Left kidney (tissue), 8 donors: ENCODE measurements around the gene RGSL1. TPM values are rescaled to one million over a fixed set of nuclear protein-coding genes. Genes with fewer than 3 reads are reported as not detected.

ENCODE experiments used
- DNase-seq: peaks from one replicate; pipeline ENCODE4 v3.0.0-alpha.2; 2013
- long read RNA-seq, 8 donors: transcript quantifications; one replicate each; lab custom pipeline, GENCODE V29; 2026
- polyA plus RNA-seq: library from polyadenylated mRNA; unstranded; fragments of 120-200 nt; gene quantifications from one replicate; pipeline ENCODE4 v1.2.1, GENCODE V29; 2013; ENCODE audit not compliant: insufficient read length

Gene RGSL1
- not detected for polyA plus RNA-seq
- long read RNA-seq, donor 1, result 0 reads
- long read RNA-seq, donor 2, result 0 reads
- long read RNA-seq, donor 3, result 0 reads
- long read RNA-seq, donor 4, result 0 reads
- long read RNA-seq, donor 5, result 0 reads
- long read RNA-seq, donor 6, result 0 reads
- long read RNA-seq, donor 7, result 0 reads
- long read RNA-seq, donor 8, result 0 reads

DNA sequence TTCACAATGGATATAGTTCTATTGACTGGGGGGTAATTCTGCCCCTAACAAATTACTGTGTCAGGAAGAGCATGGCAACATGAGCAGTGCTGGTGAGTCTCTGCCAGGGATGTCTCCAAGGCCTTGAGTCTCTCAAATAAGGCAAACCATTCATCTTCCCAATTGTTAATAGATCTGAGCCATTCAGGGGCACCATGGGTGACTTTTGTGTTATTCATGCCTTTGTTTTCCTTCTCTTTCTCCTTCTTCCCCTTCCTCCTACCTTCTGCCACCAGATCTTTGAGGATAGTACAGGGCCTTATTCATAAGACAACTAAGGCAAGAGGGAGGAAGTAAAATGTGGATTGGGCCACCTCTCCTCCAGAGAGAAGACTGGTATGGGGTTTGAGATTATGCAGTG is at the start of gene RGSL1:
Gene RGSL1, plus strand, starts transcription at position 60 of the 400 bp plus-strand sequence. Its CDS starts 20 bp downstream, at position 80.
- DNase-seq, result no peak

DNA sequence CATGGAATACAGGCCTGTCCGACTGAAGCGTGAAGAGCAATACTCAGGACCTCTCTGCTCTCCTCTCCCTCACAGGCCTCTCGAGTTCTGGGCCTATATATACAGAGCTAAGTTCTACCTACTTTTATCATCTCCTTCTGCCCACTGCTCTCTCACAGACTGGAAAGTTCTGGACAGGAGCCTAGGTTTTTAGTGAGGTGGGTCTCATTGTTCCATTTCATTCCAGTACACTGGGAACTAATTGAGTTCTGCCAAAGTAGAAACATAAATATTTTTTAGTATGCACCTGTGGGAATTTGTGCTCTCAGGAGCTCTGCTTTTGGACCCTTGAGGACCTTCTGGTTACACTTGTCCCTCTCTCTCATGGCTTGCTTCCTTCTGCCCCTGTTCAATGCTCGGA is 49.4 kb upstream of the RGSL1 start, which contains the start of gene TEDDM1:
Gene TEDDM1, minus strand, starts transcription at position 101 of the 400 bp plus-strand sequence. CDS start 182 bp downstream, outside the sequence.
- DNase-seq, result no peak

DNA sequence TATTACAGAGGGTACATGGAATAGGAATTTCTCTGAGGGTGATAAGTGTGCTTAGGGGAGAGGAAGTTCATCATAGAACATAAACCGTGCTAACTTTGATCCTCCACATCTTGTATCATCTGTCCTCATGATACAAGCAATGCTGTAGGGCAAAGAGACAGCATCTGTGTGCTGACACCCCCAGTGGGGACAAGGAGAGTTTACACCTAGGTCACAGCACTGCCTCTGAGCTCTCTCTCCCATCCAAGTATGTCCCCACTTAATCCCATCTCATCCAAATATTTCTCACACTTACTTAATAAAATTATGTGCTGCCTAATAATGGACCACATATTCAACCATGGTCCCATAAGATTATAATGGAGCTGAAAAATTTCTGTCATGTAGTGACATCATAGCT is 45.2 kb upstream of the RGSL1 start:
- DNase-seq, result no peak

DNA sequence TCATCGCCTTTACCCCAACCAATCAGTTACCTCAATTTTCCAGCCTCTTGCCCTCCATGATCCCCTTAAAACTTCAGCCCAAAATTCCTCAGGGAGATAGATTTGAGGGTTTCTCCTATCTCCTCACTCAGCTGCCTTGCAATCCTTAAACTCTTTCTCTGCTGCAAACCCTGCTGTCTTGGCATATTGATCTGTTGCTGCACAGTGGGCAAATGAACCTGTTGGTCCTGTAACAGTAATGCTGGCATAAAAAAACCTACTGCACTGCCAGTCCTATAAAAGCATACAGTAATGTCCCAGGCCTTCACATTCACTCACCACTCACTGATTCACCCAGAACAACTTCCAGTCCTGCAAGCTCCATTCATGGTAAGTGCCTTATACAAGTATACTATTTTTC is 44.4 kb upstream of the RGSL1 start:
- no peak for DNase-seq

DNA sequence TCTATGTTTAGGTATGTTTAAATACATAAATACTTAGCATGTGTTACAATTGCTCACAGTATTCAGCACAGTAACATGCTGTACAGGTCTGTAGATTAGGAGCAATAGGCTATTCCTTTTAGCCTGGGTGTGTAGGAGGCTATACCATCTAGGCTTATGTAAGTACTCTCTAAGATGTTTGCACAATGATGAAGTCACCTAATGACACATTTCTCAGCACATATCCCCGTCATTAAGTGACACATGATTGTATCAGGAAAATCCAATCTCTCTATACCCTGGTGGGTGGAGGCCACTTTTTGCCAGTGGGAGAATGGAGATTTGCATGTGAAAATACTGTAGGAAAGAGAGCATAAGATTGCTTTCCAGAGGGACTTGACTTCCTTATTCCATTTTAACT is 43.9 kb upstream of the RGSL1 start:
- no peak for DNase-seq

DNA sequence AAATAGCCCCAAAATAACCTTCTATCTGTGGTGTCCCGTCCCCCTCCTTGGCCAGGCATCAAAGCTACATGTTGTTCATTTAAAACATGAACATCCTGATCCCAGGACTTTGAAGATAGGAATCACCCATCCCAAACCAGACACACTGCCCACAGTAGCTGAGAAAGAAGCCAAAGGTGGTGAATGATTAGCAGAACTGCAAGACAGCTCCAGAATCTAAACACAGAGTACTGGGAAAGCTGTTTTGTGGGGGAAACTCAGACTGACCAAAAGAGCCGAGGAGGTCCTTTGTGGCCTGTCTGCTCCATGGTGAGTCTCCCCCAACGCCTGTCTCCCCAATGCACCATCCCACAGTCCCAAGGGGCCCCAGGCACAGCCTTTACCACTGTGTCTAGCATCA is 42.2 kb upstream of the RGSL1 start:
- DNase-seq, result no peak

DNA sequence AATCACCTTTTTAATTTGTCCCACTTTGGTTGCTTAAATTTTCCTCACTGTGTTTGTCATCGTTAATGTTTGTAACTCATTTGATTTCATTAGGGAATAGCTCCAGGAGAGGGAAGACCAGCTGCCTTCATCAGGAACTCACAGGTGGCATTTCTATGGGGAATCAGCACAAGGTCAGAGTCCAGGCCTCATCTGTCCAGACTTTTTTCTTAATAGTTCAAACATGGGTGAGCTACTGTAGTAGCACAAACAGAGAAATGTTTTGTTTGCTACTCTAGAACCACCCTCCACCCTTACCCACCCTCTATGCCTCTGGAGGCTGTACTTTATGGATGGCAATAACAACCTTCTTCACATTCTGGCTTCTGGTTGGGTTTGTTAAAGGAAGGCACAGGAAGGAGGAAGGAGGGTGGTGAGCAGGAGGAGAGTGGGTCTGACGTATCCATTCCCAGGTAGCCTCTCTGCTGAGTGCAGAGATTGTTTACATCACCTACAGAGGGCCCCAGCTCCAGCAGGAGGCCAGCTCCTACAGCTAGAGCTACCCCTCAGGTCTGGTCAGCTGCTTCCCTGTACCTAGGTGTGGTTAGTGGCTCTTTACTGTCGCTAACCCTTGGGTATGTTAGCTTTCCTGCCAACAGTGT is 41.4 kb upstream of the RGSL1 start:
- no peak for DNase-seq

DNA sequence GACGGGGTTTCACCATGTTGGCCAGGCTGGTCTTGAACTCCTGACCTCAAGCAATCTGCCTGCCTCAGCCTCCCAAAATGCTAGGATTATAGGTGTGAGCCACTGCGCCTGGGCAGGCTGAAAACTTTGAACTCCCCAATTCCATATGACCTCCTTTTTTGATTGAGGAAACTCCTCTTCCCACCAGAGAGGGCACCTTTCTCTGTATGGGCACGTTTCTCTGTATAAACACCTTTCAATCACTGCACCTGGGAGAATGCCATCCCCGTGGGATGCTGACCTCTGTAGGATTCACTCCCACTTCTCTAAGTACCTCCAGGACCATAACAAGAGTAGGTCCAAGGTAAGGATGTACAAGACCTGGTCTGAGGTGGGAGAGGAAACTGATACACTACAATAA is 39.8 kb upstream of the RGSL1 start:
- DNase-seq, result no peak

DNA sequence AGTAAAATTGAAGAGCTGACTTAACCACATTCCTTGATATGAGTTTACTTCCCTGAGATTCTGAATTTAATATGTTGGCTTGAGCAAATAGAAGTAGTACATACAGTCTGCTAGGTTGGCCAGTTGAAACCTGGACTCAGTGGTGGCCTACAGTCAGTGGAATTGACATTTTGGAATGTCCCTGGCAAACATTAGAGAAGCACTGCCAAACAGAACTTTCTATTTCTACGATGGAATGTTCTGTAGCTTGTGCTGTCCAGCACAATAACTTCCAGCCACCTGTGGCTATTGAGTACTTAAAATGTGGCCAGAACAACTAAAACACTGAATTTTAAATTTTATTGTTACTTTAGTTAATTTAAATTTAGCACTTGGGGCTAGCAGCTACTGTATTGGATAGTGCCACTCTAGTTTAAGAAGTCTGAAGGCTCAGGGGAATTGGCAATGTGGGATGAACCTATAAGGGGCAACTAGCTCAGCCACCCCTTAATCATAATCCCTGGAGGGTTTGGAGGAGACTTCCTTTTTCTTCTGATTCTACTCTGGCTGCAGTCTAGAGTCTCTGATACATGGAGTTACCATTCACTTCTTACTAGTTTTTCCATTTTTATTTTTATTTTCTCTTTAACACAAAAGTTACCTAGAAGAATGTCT is 39.2 kb upstream of the RGSL1 start:
- DNase-seq, result no peak

DNA sequence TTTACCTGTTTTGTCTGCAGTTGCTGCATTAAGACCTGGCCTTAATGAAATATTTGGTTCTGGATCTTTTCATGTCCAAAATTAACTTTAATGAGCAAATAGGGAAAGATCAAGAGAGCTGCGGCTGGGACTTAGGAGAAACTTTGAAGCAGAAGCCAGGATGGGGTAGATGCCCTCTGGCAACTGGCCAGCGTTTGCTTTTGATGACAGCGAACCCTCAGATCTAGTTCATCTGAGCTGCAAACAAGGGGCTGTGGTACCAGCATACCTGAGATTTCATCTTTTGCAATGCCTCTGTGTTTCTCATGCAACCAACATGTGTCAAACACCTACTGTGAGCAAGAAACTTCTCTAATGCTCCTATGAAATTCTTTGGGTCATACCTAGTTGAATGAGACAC is 36.5 kb upstream of the RGSL1 start:
- DNase-seq, result no peak

DNA sequence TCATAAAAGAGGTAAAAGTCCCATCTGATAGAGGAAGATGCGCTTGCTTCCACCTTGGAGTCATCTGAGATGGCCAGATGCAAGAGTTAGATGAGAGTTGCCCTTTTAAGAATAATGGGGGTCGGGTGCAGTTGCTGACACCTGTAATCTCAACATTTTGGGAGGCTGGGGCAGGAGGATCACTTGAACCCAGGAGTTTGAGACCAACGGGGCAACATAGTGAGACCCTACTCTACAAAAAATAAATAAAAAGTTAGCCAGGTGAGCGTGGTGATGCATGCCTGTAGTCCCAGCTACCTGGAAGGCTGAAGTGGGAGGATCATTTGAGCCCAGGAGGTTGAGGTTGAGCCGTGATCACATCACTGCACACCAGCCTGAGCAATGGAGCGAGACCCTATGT is 36.0 kb upstream of the RGSL1 start:
- no peak for DNase-seq

DNA sequence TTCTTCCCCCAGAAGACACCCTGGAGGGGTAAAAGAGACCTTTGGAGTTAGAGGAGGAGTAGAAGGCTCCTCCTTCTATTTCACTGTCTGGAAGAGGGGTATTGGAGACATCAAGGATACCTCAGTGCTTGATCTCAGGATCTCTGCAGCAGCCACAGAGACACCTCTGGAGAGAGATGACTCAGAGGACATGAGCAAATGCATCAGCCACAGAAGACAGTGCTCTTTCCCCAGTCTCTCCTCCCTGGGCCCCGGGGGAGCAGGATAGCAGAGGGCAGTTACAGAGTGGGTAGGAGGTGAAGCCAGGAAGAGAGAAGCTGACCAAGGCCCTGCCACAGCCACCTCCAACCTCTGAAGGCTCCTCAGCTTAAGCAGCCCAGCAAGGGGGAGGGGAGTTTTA is 34.2 kb upstream of the RGSL1 start:
- no peak for DNase-seq

DNA sequence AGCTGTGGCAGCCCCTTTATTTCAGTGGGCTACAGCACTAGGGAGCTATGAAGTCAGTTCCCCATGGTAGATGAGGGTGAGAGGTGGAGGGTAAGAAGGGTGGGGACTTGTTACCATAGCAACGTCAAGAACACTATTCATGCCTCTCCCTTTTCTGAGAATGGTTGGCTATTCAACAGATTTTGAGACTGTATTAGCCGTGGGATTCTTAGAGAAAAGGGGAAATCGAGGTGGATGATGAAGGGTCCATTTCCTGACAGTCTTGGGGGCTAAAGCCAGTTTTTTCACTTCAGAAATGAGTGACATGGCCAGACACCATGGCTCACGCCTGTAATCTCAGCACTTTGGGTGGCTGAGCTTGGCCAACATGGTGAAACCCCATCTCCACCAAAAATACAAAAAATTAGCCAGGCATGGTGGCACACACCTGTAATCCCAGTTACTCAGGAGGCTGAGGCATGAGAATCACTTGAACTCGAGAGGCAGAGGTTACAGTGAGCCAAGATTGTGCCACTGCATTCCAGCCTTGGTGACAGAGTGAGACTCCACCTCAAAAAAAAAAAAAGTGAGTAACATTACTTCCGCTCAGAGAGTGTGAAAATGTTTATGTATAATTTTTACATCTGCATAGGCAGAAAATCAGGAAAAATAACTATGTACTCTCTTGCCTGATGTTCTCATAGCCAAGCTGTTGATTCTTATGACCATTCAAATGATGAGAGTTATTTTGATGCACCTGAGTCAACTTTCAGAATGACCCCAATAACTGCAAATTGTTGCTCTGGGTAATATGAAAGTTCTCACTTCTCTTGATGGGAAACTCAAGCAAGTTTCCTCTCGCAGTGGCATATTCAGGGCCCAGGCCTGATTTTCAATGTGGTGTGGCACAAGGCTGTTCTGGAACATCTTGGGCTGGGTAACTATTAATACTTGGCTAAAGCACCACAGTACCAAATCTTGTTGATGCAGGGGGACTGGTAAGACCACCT is 23.2 kb upstream of the RGSL1 start:
- no peak for DNase-seq

DNA sequence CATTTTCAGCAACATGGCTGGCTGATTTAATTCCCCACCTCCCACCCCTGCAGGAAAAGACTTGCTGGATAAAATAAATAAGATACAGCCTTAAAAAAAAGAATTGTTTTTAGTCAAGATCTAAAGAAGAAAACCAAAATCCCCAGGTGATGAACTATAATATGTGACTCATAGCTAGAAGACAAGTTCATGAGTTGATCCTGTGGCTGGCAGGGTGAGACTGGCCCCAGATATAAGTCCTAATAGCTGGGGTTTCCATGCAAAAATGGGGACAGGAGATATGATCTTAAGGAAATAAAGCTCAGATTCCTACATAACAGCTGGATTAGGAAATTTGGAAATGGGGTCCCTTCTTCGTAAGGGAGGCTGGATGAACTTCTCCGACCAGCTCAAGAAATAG is 21.9 kb upstream of the RGSL1 start:
- no peak for DNase-seq

DNA sequence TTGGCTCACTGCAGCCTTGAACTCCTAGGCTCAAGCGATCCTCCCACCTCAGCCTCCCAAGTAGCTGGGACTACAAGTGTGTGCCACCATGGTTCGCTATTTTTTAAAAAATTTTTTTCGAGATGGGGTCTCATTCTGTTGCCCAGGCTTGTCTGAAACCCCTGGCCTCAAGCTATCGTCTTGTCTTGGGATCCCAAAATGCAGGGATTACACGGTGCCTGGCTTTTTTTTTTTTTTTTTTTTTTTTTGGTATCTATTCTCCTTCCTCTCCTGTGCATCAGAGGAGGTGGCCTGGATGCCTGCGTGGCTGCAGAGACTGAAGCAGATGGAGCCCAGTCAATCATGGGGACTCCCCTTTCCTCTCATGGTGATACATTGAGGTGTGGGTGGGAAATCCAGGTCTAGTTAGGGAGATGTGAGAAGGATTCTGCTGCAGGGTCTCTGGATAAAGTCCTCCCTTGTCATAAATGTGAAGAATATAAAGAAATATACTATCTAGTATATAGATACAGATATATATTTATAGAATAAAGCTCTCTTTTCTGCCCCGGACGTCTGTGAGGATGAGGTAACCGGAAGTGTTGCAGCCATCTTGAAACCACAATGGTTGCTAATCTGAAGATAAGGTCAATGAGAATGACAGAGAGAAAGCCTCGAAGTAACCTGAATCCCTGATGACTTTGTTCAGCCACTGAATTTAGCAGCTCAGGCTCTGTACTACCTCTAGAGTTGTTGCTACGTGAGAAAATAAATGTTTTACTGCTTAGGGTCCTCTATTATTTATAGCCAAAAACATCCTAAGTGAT is 19.5 kb upstream of the RGSL1 start:
- no peak for DNase-seq

DNA sequence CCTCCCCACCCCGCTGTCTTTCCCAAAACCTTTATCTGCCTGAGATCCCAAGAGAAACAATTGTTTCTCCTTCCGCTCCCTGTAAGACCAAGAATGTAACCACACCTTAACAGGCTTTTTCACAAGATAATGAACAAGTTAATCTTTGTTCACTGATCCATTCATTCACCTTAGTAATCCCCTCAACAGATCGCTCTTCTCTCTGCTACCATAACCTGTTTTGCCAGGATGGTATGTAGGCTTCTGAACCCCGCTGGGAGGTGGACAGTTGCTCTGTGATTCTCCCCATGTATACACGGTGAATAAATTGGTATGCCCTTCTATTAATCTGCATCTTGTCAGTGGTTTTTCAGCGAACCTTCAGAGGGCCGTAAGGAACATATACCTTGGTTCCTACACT is 18.7 kb upstream of the RGSL1 start:
- DNase-seq, result no peak

DNA sequence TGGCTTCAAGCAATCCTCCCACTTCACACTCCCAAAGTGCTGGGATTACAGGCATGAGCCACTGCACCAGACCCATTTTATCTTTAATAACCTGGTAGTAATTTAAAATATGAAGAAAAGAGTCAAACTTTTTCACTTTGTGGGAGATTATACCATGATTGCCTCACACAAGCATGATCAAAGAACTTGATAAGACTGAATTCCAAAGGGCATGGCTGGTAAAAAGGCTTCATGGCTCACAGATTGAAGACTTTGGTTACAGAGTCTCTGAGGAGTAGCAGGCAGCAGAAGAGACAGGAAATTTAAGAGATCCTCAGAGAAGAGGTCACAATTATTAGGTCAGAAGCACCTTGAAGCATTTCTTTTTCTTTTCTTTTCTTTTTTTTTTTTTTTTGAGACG is 16.4 kb upstream of the RGSL1 start:
- no peak for DNase-seq

DNA sequence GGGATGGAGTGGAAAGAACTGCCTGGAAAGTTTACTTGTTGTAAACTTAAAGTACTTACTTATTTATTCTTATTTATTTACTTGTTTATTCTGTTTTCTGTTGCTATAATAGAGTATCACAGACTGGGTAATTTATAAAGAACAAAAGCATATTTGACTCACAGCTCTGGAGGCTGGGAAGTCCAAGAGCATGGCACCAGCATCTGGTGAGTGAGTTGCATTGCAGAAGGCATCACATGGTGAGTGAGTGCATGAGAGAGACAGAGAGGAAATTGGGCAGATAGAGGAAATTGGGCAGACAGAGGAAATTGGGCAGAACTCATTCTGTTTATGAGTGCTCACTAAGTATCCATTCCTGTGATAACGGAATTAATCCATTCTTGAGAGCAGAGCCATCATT is 11.6 kb upstream of the RGSL1 start:
- no peak for DNase-seq

DNA sequence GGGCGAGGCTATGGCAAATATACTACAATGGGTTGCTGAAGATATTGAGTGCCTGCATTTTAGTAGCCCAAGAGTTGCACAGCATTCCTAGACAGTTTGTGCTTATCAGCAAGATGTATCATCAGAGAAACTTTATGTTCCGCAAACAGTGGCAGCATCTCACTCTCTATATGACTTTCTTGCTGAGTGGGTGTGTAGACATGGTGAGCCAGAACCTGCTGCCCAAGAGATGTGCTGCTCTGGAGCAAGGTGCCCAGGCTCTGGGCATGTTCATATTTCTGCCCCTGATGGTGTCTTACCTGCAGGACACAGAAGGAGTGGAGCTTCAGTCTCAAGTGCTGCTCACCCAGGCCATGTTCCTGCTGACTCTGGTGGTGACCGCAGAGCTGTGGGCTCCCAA is 8.2 kb upstream of the RGSL1 start:
- DNase-seq, result no peak

DNA sequence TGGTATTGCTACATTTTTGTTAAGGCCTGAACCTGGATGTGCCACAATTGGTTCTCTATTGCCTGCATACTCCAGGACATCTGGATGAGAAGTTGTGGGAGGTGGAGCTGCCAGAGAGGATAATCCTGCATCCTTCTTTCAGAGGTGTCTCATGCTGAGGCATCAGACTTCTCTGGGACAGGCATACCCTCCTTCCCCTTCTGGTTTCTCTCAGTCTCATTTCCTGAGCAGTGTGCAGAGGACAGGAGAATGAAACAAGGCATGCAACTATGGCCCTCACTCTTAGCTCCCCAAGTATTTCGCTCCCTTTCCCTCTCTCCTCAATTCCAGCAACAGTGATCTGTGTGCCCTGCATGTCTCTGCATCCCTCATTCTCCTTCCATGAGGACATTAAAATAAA is 7.6 kb upstream of the RGSL1 start:
- DNase-seq, result no peak

DNA sequence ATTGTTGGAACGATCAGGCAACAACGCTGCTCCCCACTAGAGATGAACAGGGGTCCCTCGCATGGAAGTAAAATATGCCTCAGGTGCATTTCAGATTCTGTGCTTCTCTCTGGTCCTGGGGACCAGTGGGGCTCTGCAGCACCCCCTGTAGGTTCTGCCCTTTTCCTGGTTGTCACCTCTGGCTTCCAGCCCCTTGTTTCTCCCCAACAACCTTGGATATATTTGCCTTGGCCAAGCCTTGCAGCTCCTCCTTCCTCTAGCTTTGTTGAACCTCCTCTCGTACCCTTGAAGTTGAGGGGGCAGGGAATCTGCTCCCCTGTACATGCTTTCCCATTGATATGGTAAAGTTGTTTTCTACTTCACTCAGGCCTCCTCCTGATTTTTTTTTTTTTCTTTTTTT is 5.4 kb upstream of the RGSL1 start:
- no peak for DNase-seq
